GM18519 (cell line): Measurements from ENCODE around the gene PRDM10.
"Not testable (repeated sequence)": the region's sequence is repeated elsewhere in the genome, so short reads cannot be mapped to it uniquely, and the experiment has no call there.

Source experiments
- ATAC-seq: cut with Tn5 transposase; IDR thresholded peaks from one replicate; pipeline ENCODE4 v1.9.1; 2021; ENCODE audit warnings: mild to moderate bottlenecking, moderate library complexity; ENCODE audit not compliant: unreplicated experiment, low FRiP score

The PRDM10 gene

DNA sequence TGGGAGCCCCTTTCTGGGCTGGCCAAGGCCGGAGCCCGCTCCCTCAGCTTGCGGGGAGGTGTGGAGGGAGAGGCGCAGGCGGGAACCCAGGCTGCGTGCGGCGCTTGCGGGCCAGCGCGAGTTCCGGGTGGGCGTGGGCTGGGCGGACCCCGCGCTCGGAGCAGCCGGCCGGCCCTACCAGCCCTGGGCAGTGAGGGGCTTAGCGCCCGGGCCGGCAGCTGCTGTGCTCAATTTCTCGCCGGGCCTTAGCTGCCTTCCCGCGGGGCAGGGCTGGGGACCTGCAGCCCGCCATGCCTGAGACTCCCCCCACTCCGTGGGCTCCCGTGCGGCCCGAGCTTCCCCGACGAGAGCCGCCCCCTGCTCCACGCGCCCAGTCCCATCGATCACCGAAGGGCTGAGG is 19.0 kb upstream of the PRDM10 start:
- ATAC-seq: not testable (repeated sequence)

DNA sequence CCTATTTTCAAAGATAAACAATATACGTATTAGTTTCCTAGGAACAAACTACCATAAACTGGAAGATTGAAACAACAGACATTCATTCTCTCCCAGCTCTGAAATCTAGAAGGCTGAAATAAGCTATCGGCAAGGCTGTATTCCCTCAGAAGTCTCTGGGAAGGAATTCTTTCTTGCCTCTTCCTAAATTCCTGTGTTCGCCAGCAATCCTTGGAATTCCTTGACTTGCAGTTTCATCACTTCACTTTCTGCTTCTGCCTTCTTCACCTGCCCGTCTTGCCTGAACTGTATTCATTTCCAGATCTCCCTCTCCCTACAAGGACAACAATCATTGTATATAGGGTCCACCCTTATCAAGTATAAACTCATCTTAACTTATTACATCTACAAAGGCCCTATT is 17.7 kb upstream of the PRDM10 start:
- ATAC-seq: no peak

DNA sequence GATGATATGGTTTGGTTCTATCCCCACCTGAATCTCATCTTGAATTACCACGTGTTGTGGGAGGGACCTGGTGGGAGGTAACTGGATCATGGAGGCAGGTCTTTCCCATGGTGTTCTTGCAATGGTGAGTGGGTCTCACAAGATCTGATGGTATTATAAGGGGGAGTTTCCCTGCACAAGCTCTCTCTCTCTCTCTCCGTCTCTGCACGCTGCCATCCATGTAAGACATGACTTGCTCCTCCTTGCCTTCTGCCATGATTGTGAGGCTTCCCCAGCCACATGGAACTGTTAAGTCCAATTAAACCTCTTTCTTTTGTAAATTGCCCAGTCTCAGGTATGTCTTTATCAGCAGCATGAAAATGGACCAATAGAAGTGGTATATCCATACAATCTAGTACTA is 13.2 kb upstream of the PRDM10 start:
- not testable (repeated sequence) for ATAC-seq

DNA sequence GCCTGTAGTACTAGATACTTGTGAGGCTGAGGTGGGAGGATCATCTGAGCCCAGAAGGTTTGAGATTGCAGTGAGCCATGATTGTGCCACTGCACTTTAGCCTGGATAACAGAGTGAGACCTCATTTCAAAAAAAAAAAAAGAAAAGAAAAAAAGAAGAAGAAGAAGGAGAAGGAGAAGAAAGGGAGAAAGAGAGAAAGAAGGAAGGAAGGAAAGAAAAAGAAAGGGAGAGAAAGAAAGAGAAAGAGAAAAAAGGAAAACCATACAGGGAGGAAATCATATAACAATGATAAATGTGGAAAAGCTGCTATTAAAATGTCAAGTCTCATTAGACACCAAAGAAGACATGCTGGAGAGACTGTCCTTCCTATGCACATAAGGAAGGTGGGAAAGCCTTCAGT is 5.7 kb upstream of the PRDM10 start:
- no peak for ATAC-seq

DNA sequence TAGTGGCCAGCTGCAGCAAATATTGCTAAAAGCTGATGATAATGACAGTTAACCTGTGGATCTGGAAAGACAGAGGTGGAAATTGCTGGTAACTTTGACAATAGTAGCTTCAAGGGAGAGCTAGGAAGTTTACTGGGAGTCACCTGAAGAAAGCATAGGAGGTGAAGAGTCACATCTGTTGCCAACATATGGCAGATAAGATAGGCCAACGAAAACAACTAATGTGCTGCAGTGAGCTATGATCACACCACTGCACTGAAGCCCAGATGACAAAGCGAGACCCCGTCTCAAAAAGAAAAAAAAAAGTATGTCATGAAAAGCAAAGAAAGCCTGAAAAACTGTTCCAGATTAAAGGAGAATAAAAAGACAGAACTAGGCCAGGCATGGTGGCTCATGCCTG is 4.3 kb upstream of the PRDM10 start:
- ATAC-seq: no peak

DNA sequence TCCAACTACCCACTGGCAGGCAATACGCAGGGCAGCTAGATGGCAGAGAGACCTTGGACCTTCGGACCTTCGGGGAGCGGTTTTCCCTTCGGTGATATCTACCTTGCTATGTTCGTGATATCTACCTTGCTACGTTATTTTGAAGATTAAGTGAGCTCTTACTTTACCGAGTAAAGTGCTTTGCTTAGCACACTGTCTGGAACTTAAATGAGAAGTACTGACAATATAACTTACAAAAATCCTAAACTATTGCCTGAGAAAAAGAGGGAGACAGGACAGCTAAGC is 1.0 kb upstream of the PRDM10 start:
- ATAC-seq: no peak

DNA sequence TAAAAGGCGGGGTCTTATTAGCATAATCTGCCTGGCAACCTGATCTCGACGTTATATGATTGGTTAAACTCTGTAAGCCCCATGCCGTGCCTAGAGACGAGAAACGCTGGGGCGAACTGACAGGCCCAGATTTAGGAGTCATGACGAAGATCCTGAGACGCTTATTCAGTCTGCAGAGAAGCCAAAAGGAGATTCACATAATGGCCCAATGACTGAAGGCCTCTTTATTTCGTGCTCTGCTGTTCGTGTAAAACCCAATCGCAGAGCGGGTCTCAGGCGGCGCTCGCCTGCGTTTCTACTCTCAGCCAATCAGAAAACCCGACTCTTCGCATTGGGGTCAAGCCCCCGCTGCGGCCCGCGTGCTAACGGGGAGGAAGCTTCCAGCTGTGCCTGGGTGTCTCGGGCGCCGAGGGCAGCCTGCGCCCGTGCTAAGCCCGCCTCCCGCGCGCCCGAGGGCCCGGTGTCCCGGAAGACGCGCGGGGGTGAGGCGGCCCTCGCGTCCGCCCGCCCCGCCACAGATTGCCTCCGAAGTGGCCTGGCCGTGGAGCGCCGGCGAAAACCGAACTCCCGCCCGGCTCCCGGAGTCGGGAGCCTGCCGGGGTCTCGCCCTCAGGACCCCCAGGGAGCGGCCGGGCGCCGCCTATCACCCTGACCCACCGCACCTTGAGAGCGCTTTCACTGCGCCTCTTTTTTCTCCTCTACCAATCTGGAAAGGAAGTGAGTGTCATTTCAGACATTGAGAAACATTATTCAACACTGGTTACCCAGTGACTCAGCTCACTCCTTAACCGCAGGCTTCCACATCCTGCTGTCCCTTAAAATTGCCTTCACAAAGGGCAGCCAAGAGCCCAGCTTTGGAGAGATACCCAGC is 446 bp upstream of the PRDM10 start:
- peak; percentile 65 for ATAC-seq

DNA sequence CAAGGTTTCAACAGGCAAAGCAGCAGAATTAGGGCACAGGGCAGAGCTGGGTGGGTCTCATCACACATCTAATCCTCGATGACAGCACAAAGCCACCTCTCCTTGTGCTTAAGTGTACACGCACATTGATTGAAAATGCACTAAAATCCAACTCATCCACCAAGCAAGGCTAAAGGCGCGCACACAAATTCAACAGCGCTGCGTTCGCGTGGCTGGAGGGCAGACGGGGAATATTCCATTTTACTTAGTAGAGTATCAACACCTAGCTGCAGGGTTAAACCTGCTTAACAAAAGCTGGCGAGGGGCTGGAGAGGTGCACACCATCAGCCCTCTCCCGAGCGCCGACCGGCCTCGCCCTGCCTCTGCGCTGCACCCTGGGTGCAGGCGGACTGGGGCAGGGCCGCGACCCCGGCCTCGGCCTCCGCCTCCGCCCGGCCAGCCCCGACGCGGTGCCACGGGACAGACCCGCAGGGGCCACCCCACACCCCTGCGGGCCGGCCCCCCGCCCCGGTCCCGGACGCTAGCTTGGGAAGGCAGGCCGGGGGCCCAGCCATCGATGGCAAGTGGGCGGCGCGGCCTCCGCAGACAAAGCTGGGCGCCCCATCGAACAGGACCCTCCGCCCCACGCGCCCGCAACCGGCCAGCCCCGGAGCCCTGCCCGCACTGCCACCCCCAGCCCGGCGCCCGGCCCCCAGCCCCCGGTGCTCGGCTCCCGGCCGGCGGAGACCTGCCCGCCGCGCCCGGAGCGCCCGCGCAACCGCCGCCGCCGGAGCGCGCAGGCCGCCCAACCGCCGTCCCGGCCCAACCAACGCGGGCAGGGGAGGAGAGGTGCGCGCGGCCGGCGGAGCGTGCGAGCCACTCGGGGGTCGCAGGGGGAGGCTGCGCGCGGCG is 929 bp downstream of the PRDM10 start:
- peak; percentile 13 for ATAC-seq

DNA sequence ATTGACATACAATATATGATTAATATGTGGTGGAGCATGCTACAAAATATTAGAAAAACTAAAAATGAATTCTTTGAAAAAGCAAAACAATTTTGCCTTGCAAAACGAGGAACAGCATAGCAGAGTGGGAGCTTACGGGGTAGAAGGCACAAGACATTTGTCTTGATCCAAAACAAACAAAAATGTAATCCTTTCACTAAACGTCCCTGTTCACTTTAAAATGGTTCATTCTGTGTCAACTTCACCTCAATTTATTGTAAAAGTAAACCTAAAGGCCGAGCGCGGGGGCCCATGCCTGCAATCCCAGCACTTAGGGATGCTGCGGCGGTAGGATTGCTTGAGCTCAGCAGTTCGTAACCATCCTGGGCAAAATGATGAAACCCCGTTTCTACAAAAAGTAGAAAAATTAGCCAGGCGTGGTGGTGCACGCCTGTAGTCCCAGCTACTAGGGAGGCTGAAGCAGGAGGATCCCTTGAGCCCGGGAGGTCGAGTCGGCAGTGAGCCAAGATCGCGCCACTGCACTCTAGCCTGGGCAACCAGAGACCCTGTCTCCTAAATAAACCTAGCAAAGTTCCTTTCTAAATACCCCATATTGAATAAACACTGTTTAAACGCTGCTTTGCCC is 2.0 kb downstream of the PRDM10 start:
- no peak for ATAC-seq

DNA sequence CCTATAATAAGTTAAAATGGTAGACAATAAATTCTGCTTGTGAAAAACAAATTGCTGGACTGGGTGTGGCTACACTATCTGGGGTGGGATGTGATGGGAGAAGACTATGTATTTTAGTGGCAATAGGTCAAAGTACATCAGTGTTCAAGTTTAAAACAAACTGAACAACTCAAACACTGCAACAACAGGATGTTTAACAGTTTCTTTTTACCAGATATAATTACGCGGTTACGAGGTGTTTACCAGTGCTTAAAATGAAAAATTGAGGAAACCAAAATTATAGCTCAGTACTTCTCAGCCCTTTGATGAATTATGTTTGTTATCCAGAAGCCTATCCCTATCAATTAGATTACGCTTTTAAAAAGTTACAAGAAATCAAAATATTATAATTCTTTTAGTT is 3.2 kb downstream of the PRDM10 start:
- no peak for ATAC-seq

DNA sequence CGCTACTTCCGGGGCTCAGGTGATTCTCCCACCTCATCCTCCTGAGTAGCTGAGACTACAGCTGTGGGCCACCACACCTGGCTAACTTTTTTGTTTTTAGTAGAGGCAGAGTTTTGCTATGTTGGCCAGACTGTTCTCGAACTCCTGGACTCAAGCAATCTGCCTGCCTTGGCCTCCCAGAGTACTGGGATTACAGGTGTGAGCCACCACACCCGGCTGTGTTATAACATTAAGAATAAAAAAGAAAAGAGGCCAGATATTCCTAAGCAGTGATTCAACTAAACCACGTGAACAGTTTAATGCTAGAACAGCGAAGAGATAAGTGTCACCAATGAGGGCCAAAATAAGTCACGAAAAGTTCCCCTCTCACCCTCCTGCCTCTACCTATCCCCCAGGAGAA is 3.7 kb downstream of the PRDM10 start:
- ATAC-seq: no peak

DNA sequence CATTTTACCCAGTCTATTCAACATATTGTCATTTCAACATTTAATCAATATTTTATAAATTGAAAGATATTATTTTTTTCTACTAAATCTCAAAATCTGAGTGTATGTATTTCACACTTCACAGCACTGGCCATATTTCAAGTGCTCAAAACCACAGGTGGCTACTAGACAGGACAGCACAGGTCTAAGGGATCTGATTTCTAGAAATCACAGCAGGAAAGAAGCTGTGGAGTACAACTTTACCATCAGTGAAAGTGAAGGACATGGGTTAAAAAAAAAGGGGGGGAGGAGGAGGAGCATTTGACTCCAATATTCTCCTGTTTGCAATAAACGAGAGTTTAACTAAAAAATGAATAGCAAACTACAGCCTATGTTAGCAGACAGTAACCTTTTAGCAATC is 4.5 kb downstream of the PRDM10 start:
- ATAC-seq: no peak

DNA sequence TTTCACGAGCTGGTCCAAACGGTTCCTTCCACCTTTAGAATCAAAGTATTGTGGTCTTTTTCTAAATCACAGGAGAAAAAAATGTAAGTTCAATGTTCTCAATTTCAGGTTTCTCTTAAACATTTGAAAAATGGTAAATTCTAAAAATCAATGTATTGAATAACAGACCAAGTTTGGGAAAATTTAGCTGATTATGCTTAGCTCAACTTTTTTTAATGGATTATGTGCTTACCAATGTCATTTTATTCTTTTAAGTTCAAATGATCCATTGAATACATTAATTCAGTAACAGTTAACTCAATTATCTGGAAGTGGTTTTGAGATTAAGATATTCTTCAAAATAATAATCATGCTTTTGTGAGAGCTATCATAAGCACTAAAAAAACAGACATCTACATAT is 5.1 kb downstream of the PRDM10 start:
- ATAC-seq: no peak

DNA sequence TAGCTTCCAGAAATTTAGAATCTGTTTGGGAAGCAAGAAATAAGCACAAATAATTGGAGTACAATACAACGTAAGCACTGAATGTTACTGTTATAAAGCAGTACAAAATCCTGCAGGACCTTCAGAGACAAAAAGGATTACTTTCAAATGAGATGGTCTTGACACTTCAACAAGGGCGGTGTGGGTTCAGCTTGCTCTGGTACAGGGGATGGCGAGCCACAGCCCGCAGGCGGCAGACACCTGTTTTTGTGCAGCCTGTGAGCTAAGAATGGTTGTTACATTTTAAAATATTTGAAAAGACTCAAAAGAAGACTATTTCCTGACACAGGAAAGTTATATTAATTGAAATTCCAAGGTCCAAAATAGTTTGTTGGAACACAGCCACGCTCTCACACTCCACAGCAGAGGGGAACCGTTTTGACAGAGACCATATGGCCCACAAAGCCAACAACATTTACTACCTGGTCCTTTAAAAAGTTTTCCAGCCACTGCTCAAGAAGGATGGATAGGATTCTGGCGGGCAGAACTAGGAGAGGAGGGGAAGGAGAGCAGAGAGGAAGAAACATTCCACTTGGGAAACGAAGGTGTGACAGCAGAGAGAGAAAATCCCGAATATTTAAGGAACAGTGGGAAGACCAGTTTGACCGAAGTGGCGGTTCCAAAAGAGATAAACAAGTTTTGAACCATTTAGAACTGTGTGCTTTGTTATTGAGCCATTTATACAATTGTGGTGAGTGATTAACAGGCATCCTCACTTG is 6.3 kb downstream of the PRDM10 start:
- no peak for ATAC-seq

DNA sequence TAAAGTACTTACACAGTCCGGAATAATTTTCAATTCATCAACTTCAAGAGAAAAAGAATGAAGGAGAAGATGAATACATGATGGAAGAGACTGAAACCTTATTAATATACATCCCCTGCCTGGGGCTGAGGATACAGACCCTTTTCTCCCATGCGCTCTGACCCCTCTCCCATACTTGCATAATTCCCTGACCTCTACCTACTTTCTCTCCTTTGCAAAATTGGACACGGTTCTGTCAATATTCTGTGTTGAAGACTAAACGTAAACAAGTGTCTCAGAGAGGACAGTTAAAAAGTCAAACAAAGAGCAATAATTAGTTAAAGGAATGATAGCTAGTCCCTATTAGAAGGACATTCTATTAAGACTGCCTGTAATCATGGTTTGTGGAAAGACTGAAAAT is 7.5 kb downstream of the PRDM10 start:
- no peak for ATAC-seq

DNA sequence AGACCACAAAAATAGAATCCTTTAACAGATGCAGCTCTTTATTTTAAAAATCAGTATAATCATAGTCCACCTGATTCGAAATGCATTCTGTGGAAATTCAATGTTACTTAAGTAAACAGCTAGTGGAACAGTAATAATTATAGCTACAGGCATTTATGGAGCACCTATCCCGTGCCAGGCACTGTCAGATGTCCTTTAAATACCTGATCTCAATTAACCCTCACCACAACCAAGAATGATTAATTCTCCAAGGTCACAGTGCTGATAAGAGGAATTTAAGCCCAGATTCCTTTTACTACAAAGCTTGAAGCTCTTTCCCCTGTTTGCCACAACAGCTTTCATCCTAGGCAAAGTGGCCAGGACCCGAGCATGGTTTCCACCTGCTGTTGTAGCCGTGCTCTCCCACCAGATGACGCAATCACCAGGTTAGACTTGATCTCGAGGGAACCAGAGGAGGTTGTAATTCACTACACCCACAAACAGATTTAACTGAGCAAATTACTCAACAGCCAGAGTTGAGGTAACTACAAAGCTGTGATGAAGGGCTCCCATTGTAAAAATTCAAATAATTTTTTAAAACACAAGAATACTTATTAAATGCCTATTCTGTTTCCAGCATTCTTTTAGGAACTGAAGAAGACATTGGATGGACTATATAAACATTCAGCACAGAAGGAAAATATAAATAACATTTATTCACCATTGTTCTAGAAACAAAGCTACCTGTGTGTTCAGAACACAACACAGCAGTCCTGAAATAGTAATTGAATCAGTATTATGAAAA is 10.3 kb downstream of the PRDM10 start:
- no peak for ATAC-seq

DNA sequence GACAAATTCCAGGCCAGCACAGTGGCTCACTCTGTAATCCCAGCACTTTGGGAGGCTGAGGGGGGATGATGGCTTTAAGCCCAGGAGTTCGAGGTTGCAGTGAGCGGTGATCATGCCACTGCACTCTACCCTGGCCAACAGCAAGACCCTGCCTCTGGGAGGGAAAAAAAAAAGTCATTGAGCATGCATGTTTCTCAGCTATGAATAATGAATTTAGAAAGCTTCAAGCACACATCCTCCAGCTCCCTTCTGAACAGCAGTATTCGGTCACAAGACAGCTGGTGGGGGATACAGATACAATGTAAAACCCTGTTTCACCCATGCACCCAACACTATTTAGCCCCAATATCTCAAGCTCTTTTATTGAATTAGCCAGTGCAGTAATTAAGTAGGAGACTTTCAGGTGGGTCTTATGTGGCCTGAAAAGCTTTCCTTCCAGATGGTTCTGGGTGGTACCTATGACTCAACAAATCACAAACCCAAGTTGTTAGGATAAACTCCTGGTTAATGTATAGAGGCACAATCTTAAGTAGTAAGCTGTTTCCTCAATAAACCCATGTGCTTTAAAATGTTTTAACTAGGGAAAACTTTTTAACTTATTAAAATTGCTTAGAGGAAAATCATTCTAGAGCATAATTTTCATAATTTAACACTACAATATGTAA is 13.4 kb downstream of the PRDM10 start:
- no peak for ATAC-seq

DNA sequence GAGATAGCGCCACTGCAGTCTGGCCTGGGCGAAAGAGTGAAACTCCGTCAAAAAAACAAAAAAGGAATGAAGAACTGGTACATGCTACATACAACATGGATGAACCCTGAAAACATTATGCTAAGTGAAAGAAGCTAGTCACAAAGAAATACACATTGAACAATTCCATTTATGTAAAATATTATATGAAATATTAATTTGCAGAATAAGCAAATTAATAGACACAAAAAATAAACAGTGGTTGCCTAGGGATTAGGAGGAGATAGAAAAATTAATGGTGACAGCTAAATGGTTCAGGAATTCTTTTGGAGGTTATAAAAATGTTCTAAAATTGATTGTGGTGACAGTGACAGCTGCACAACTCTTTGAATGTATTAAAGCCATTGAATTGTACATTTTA is 14.7 kb downstream of the PRDM10 start:
- ATAC-seq: no peak

DNA sequence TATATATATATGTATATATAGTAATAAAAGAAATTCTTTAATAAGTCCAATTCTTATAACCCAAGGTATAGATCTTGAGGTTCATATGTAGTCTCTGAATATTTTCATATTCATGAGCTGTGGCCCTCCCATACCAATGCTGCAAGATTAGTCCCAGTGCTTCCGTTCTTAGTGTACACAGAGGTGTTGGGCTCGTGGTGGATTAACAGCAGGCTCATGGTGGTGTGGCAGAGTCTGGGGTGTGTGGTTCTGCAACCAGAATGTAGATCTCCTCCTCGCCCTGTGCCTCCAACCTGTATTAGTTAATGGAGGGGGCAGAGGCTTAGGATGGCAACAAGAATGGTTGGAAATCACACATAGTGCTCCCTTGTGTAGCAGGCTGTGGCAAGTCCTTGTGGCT is 16.8 kb downstream of the PRDM10 start:
- no peak for ATAC-seq
